HG02678 (cell line): Measurements from ENCODE around the gene CDCA7L.
A peak's percentile ranks its signal among the peaks of the same experiment; 100 is the strongest.
"Not testable (repeated sequence)": the region's sequence is repeated elsewhere in the genome, so short reads cannot be mapped to it uniquely, and the experiment has no call there.

Experiments
- ATAC-seq: cut with Tn5 transposase; IDR thresholded peaks from one replicate; pipeline ENCODE4 v1.9.1; 2021; ENCODE audit warnings: mild to moderate bottlenecking, moderate library complexity; ENCODE audit not compliant: unreplicated experiment

Gene CDCA7L

GRCh38 chr7:21911341-21911875, 34.3 kb downstream of the CDCA7L start:
- ATAC-seq, result no peak

- no peak for ATAC-seq
Observed at GRCh38 chr7:21910253-21910652, 35.4 kb downstream of the CDCA7L start.

- ATAC-seq, result no peak
Observed at GRCh38 chr7:21908746-21909145, 37.0 kb downstream of the CDCA7L start.

GRCh38 chr7:21903020-21903786, 42.5 kb downstream of the CDCA7L start:
- ATAC-seq, result no peak

- no peak for ATAC-seq
Observed at GRCh38 chr7:21902240-21902639, 43.5 kb downstream of the CDCA7L start.

GRCh38 chr7:21898265-21898930, 47.3 kb downstream of the CDCA7L start:
- peak; percentile 94 for ATAC-seq

GRCh38 chr7:21893401-21893800, 52.3 kb downstream of the CDCA7L start:
- ATAC-seq, result no peak

GRCh38 chr7:21891291-21891690, 54.4 kb downstream of the CDCA7L start:
- no peak for ATAC-seq

GRCh38 chr7:21887779-21888178, 57.9 kb downstream of the CDCA7L start:
- ATAC-seq, result no peak

- ATAC-seq, result no peak
Observed at GRCh38 chr7:21887353-21887752, 58.3 kb downstream of the CDCA7L start.

- ATAC-seq, result no peak
Observed at GRCh38 chr7:21886396-21886795, 59.3 kb downstream of the CDCA7L start.

- ATAC-seq, result no peak
Observed at GRCh38 chr7:21884496-21884895, 61.2 kb downstream of the CDCA7L start.

GRCh38 chr7:21883501-21883900, 62.2 kb downstream of the CDCA7L start:
- ATAC-seq, result not testable (repeated sequence)

- ATAC-seq, result no peak
Observed at GRCh38 chr7:21883069-21883468, 62.6 kb downstream of the CDCA7L start.

GRCh38 chr7:21869785-21870402, 75.8 kb downstream of the CDCA7L start:
- ATAC-seq, result no peak

GRCh38 chr7:21868576-21868850, 77.2 kb downstream of the CDCA7L start:
- no peak for ATAC-seq

- no peak for ATAC-seq
Observed at GRCh38 chr7:21867816-21868575, 77.7 kb downstream of the CDCA7L start.

GRCh38 chr7:21867226-21867625, 78.5 kb downstream of the CDCA7L start:
- no peak for ATAC-seq

GRCh38 chr7:21866731-21867130, 79.0 kb downstream of the CDCA7L start:
- ATAC-seq, result no peak

- not testable (repeated sequence) for ATAC-seq
Observed at GRCh38 chr7:21865631-21866204, 80.0 kb downstream of the CDCA7L start.

- no peak for ATAC-seq
Observed at GRCh38 chr7:21851559-21851967, 94.1 kb downstream of the CDCA7L start.
